KMS-11 (cell line): ENCODE measurements around the gene WTAP.

Source experiments
- H2AFZ ChIP-seq: fragments of 200-600 bp; sonication (generic); 2 replicates; pipeline ENCODE4 v1.6.1; 2016; ENCODE audit warnings: antibody characterized with exemption, mixed run types, low read depth
- H3K27ac ChIP-seq: fragments of 200-600 bp; sonication (generic); 2 replicates; pipeline ENCODE4 v1.6.1; 2016; ENCODE audit warnings: mild to moderate bottlenecking, mixed run types
- H3K27me3 ChIP-seq: fragments of 200-600 bp; sonication (generic); 2 replicates; pipeline ENCODE4 v1.6.1; 2017; ENCODE audit warnings: mild to moderate bottlenecking, low read depth, mixed run types, moderate library complexity; ENCODE audit not compliant: insufficient read depth
- H3K36me3 ChIP-seq: fragments of 200-600 bp; sonication (generic); 2 replicates; pipeline ENCODE4 v1.6.1; 2017; ENCODE audit warnings: mild to moderate bottlenecking, mixed run types; ENCODE audit not compliant: insufficient read depth
- H3K4me1 ChIP-seq: fragments of 200-600 bp; sonication (generic); 2 replicates; pipeline ENCODE4 v1.6.1; 2016; ENCODE audit warnings: mild to moderate bottlenecking, low read depth, mixed run types; ENCODE audit not compliant: poor library complexity, severe bottlenecking
- H3K4me2 ChIP-seq: fragments of 200-600 bp; sonication (generic); 2 replicates; pipeline ENCODE4 v1.7.0; 2016; ENCODE audit warnings: mild to moderate bottlenecking, mixed run types
- H3K4me3 ChIP-seq: fragments of 200-600 bp; sonication (generic); IDR thresholded peaks from 2 replicates; pipeline ENCODE4 v1.6.1; 2017; ENCODE audit warnings: low read depth, low read length, mixed read lengths; ENCODE audit not compliant: insufficient read depth
- H3K79me2 ChIP-seq: fragments of 200-600 bp; sonication (generic); 2 replicates; pipeline ENCODE4 v1.6.1; 2016; ENCODE audit warnings: low read depth, mixed run types; ENCODE audit not compliant: insufficient read depth
- H3K9ac ChIP-seq: fragments of 200-600 bp; sonication (generic); 2 replicates; pipeline ENCODE4 v1.6.1; 2016; ENCODE audit warnings: mild to moderate bottlenecking, mixed run types
- H4K20me1 ChIP-seq: fragments of 200-600 bp; sonication (generic); 2 replicates; pipeline ENCODE4 v1.6.1; 2016; ENCODE audit warnings: mild to moderate bottlenecking, mixed run types; ENCODE audit not compliant: insufficient read depth
- TF ChIP-seq, protein P1 (sequence below): fragments of 200-600 bp; sonication (generic); conservative IDR thresholded peaks from 2 replicates; pipeline ENCODE4 v1.6.1; 2017; ENCODE audit warnings: low read depth, mild to moderate bottlenecking, antibody characterized with exemption, low read length, moderate library complexity, mixed read lengths

The WTAP gene

DNA sequence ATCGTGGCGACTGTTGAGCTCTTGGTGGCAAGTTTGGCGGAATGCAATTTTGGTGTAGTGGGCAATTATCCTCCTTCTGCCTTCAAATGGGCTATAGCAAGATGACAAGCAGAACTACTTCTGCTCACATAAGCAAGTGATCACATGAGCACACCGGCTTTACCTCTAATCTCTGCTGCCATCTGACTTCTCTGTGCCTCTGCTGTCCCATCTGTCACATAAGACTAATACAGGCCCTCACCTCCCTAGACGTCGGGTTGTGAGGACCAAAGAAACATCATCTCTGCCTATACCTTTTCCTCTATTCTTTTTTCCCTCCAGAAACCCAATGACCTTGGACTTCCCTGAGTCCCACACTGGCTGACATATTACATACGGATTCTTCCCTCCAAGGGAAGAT is 13.3 kb upstream of the WTAP start:
- Histone ChIP-seq H3K27me3 (no peaks in the 10 kb centered on the region), H3K4me3 (no peak overlapping the region), H3K36me3 (no peaks in the 10 kb centered on the region), H2AFZ (no peak overlapping the region), H3K79me2 (no peaks in the 10 kb centered on the region), H4K20me1 (no peaks in the 10 kb centered on the region), H3K4me1 (no peaks in the 10 kb centered on the region), H3K27ac (no peak overlapping the region), H3K9ac (no peak overlapping the region), H3K4me2 (no peak overlapping the region)
- TF ChIP-seq, protein P1, sequence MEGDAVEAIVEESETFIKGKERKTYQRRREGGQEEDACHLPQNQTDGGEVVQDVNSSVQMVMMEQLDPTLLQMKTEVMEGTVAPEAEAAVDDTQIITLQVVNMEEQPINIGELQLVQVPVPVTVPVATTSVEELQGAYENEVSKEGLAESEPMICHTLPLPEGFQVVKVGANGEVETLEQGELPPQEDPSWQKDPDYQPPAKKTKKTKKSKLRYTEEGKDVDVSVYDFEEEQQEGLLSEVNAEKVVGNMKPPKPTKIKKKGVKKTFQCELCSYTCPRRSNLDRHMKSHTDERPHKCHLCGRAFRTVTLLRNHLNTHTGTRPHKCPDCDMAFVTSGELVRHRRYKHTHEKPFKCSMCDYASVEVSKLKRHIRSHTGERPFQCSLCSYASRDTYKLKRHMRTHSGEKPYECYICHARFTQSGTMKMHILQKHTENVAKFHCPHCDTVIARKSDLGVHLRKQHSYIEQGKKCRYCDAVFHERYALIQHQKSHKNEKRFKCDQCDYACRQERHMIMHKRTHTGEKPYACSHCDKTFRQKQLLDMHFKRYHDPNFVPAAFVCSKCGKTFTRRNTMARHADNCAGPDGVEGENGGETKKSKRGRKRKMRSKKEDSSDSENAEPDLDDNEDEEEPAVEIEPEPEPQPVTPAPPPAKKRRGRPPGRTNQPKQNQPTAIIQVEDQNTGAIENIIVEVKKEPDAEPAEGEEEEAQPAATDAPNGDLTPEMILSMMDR = no peak

DNA sequence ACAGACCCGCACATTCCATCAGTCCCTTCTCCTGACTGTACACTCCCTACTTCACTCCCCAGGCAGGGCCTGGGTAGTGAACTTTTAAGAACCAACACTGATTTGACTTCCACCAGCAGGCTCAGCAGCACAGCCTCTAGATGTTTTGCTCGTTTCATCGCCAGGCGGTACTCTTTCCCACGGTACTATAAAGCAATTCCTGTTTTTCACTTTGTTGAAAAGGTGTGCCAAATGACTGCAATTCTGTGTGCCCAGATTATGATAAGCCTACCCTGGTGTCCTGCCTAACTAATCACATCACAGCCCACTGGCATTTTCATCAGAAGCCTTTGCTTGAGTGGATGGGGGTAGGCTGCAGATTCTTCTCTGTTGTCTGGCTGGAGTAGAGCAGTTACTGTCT is 12.9 kb upstream of the WTAP start:
- TF ChIP-seq, protein P1 = no peak
- Histone ChIP-seq H3K27ac (no peak overlapping the region), H3K79me2 (no peaks in the 10 kb centered on the region)

DNA sequence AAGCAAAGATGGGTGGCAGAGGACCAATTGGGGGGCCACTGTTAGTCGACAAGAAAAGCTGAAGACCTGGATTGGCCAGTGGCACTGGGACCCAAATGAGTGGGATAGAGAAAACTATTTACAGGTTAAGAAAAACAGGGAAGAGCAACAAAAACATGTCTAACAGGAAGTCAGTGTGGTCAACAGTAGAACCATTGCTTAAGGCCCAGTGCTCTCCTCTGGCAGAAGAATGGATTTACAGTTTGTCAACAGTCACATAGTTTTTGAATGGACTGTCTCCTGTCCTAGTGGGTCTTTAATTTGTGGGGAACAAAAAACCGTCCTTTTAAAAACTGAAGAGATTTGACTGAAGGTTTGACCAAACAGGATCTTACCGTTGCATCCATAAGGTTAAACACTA is 12.1 kb upstream of the WTAP start:
- no peaks in the 10 kb centered on the region for H3K27me3 ChIP-seq
- H3K79me2 ChIP-seq = no peaks in the 10 kb centered on the region
- H3K4me2 ChIP-seq = no peak overlapping the region
- H3K36me3 ChIP-seq = no peaks in the 10 kb centered on the region
- no peaks in the 10 kb centered on the region for H3K4me1 ChIP-seq
- no peaks in the 10 kb centered on the region for H4K20me1 ChIP-seq
- no peak overlapping the region for H3K4me3 ChIP-seq
- TF ChIP-seq, protein P1 = no peak
- no peak overlapping the region for H3K27ac ChIP-seq
- no peak overlapping the region for H2AFZ ChIP-seq
- no peak overlapping the region for H3K9ac ChIP-seq

More for the DNA sequence above, 12.9 kb upstream of the WTAP start:
- Histone ChIP-seq H3K4me1 (no peaks in the 10 kb centered on the region), H2AFZ (no peak overlapping the region), H3K27me3 (no peaks in the 10 kb centered on the region), H3K9ac (no peak overlapping the region), H3K36me3 (no peaks in the 10 kb centered on the region), H3K4me3 (no peak overlapping the region), H3K4me2 (no peak overlapping the region), H4K20me1 (no peaks in the 10 kb centered on the region)

DNA sequence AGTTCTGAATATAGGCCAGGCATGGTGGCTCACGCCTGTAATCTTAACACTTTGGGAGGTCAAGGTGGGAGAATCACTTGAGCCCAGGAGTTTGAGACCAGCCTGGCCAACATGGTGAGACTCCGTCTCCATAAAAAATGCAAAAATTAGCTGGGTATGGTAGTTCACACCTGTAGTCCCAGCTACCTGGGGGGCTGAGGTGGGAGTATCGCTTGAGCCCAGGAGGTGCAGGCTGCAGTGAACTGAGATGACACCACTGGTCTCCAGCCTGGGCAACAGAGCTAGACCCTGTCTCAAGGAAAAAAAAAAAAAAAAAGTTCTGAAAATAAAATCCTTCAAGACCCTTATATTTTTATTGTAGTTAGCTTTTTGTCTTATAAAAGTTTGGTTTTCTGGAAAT is 11.7 kb upstream of the WTAP start:
- H3K27ac ChIP-seq = no peak overlapping the region
- H3K36me3 ChIP-seq = no peaks in the 10 kb centered on the region
- H3K79me2 ChIP-seq = no peaks in the 10 kb centered on the region
- H3K4me1 ChIP-seq = no peaks in the 10 kb centered on the region
- no peaks in the 10 kb centered on the region for H3K27me3 ChIP-seq
- no peak overlapping the region for H3K4me2 ChIP-seq
- no peak overlapping the region for H3K4me3 ChIP-seq
- H3K9ac ChIP-seq = no peak overlapping the region
- TF ChIP-seq, protein P1 = no peak
- H2AFZ ChIP-seq = no peak overlapping the region
- H4K20me1 ChIP-seq = no peaks in the 10 kb centered on the region
